Fibroblast of the aortic adventitia (primary cell): ENCODE measurements around the gene KIAA1328. TPM values are rescaled to one million over a fixed set of nuclear protein-coding genes. Genes with fewer than 3 reads are reported as not detected.

Source experiments
- DNase-seq: peaks from one replicate; pipeline ENCODE4 v3.0.0-alpha.2; 2010; ENCODE audit warnings: low read depth
- H3K4me3 ChIP-seq: 2 replicates; pipeline ENCODE4 v1.5.1; 2011; ENCODE audit warnings: low read depth, mild to moderate bottlenecking, control low read depth, low read length, moderate library complexity
- total RNA-seq: library from RNA; depleted of rRNA; stranded (reverse); fragments of >200 nt; gene quantifications from 2 replicates; pipeline ENCODE4 v1.2.3, GENCODE V29; 2012; ENCODE audit warnings: low replicate concordance
- TF ChIP-seq, protein P1 (sequence below): IDR thresholded peaks from 2 replicates; pipeline ENCODE4 v1.5.1; 2011; ENCODE audit warnings: mild to moderate bottlenecking, low read length, control low read depth, inconsistent platforms; ENCODE audit not compliant: insufficient read depth

Gene KIAA1328
- total RNA-seq, 1 donor = 13.6 TPM

DNA sequence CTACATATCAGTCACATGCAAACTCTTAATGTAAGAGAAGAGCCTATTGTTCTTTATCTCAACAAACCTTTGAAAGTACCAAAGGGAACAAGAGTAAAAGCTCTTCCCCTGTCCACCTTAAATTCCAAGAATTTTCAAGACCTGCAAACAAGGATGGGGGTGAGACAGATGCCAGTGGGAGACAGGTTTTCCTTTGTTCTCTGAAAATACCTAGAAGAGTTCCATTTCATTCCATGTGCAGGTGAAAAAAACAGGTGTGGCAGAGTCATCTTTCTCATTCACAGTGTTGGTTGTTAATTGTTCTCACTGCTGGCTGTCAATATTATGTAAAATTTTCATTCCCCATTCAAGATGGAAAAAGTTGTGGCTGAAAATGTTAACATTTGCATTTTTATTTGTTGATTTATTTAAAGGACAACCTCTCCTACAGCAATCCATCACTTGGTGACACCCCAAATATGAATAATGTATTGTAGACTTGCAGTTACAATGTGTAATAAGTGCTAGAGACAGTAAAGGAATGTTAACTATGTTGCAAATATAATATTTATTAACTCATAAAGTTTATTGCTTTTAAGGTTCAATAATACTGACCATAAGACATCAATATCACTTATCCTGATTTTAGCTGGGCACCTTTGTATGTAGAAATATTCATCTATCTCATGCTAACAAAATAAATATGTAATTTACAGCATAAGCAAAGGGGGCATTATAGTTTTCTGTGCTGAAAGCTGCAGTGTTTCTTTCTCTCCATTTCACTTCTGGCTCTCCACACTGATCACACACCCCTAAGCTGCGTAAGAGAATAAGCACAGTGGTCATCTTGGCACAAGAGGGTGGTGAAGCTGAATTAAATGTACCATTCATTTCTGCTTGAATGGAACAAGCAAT, 347.0 kb downstream of the KIAA1328 start:
- DNase-seq = no peak
- H3K4me3 ChIP-seq = no peak overlapping the region
- TF ChIP-seq, protein P1, sequence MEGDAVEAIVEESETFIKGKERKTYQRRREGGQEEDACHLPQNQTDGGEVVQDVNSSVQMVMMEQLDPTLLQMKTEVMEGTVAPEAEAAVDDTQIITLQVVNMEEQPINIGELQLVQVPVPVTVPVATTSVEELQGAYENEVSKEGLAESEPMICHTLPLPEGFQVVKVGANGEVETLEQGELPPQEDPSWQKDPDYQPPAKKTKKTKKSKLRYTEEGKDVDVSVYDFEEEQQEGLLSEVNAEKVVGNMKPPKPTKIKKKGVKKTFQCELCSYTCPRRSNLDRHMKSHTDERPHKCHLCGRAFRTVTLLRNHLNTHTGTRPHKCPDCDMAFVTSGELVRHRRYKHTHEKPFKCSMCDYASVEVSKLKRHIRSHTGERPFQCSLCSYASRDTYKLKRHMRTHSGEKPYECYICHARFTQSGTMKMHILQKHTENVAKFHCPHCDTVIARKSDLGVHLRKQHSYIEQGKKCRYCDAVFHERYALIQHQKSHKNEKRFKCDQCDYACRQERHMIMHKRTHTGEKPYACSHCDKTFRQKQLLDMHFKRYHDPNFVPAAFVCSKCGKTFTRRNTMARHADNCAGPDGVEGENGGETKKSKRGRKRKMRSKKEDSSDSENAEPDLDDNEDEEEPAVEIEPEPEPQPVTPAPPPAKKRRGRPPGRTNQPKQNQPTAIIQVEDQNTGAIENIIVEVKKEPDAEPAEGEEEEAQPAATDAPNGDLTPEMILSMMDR = no peak

DNA sequence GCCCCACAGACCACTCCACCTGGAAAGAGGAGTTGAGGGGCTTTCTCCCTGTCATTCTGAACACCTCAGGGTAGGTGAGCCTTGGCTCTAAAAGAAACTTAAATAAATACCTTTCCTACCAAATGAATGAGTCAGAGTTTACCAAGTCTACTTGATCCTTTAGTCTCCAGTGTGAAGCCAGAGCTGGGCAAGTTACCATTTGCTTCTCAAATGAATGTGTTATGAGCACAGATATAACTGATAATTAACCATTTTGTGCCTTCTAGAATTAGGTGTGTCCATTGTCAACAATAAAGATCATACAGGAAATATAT, 347.7 kb downstream of the KIAA1328 start:
- TF ChIP-seq, protein P1 = no peak
- H3K4me3 ChIP-seq = no peak overlapping the region
- DNase-seq = no peak

DNA sequence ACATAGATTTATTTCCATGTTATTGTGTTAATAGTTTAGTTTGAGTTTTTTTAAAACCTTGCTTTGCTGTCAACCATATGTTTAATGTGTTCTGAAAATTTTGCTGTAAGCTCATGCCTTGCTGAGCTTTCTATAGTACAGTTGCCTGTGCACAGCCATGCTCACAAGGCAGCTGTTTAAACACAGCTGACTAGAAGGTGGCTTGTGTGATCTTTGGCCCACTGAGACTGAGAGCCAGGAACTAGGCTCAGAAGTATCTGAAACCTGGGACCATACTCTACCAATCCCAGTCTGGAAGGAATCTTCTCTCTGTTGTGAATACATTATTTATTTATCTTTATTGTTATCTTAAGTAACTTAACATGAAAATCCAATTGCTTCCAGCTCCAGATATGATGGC, 350.5 kb downstream of the KIAA1328 start:
- H3K4me3 ChIP-seq = no peak overlapping the region
- TF ChIP-seq, protein P1 = no peak
- DNase-seq = no peak

DNA sequence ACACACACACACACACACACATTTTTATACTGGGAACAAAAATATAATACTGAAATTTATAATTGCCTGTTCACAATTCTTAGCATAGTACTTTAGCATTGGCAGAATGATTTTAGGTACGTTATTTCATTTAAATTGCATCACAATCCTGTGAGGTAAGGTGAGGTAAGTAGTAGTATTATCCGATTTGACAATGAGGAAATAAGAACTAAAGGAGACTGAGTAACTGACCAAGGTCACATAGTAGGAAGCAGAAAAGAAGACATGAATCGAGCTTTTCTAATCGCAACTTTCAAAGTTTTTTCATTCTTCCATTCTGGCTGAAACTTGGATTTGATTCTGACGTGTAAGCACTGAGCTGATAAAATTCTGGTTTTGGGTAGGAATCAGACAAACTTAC, 351.2 kb downstream of the KIAA1328 start:
- no peak for DNase-seq
- no peak overlapping the region for H3K4me3 ChIP-seq
- TF ChIP-seq, protein P1 = no peak

DNA sequence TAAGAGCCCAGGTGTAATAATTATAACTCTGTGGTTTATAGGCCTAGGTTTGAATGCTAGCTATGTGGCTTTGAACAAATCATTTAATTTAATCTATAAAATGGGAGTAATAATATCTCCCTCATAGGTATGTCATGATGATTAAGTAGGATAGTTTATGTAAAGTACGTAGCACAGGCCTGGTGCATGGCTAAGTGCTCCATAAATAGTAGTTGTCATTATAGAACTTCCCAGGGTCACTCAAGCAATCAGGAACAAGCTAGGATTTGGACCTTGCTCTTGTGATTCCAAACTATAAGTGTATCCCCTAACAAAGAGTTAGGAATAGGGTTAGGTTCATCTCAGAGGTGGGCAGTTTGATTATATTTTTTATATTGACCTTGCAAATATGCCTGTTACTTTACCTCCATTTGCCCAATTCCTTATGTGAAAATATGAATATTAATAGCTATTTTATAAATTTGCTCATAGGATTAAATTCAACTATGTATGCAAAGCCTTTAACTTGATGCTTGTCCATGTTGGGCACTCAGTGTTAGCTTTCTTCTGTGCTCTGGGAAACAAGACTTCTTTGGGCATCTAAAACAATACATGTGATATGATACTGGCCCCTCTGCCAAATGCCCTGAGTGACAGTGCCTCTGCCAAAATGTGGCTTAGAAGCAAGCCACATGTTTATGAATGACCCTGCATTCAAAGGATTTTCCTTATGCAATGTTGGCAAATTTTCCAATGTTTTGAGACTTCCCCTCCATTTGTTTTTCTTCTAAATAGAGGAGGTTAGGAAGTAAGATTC, 353.6 kb downstream of the KIAA1328 start:
- TF ChIP-seq, protein P1 = no peak
- H3K4me3 ChIP-seq = no peak overlapping the region
- DNase-seq = no peak

DNA sequence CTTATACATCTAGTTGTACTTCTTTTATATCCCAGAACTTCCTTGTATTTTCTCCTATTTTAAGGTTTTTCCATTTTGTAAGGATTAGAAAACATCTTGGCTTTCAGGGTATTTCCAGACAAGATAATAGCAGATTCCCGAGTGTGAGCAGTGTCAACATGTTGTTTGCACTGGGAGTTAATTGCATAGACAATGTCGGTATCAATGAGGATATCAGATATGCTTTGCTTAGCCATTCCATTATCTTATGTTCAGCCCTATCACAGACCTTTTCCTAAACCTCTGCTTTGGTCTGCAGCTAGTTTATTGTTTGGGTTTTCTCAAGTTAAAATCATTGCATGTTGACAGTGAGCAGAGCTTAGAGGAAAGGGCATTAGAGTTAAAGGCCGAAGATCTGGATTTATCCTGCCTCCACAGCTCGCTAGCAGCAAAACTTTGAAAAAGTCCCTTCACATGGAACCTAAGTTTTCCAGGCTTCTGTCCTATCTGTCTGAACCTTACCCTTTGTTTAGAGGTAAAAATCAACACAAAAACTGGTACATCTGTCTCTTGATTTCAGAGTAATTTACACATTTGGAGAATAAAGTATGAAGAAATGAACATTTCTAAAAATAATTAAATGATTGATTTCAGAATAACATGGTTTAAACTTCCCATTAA, 355.4 kb downstream of the KIAA1328 start:
- TF ChIP-seq, protein P1 = no peak
- H3K4me3 ChIP-seq = no peak overlapping the region
- DNase-seq = no peak
